Keratinocyte (primary cell): ENCODE measurements around the gene ADSS2. TPM values are rescaled to one million over a fixed set of nuclear protein-coding genes. Genes with fewer than 3 reads are reported as not detected.

Experiments
- DNase-seq: peaks from one replicate; pipeline ENCODE4 v3.0.0-alpha.2; 2011; ENCODE audit warnings: low read depth, missing footprints, low spot score
- FAIRE-seq: peaks from 2 replicates; lab custom pipeline; 2011; peaks lifted over from hg19 to GRCh38; lab: Jason Lieb, UNC
- H2AFZ ChIP-seq: 2 replicates; pipeline ENCODE4 v1.6.0; 2012; ENCODE audit warnings: low read length, control low read depth, inconsistent platforms; ENCODE audit not compliant: control insufficient read depth
- H3K27ac ChIP-seq: 2 replicates; pipeline ENCODE4 v1.5.1; 2011; ENCODE audit warnings: low read length; ENCODE audit not compliant: control insufficient read depth, insufficient read depth
- H3K27me3 ChIP-seq: 3 replicates; pipeline ENCODE4 v1.6.0; 2011; ENCODE audit warnings: low read length; ENCODE audit not compliant: control insufficient read depth, insufficient read depth; ENCODE audit errors: extremely low read depth
- H3K36me3 ChIP-seq, 2 experiments: 2 replicates in 1 of 2; 3 replicates in 1 of 2; pipeline ENCODE4 v1.5.1; 2011; ENCODE audit warnings: low read length in 2 of 2, mild to moderate bottlenecking in 1 of 2; ENCODE audit not compliant: control insufficient read depth in 2 of 2, insufficient read depth in 2 of 2; ENCODE audit errors: extremely low read depth in 1 of 2
- H3K4me1 ChIP-seq: 3 replicates; pipeline ENCODE4 v1.5.1; 2011; ENCODE audit warnings: low read length; ENCODE audit not compliant: control insufficient read depth, insufficient read depth; ENCODE audit errors: extremely low read depth
- H3K4me2 ChIP-seq: 3 replicates; pipeline ENCODE4 v1.6.0; 2011; ENCODE audit warnings: low read depth, low read length; ENCODE audit not compliant: control insufficient read depth, insufficient read depth; ENCODE audit errors: extremely low read depth
- H3K4me3 ChIP-seq, 3 experiments: fragments of 200-600 bp in 1 of 3; sonication (generic) in 1 of 3; 2 replicates in 2 of 3; 3 replicates in 1 of 3; pipeline ENCODE4 v1.5.1; 2011 to 2016; ENCODE audit warnings: low read length in 3 of 3, mild to moderate bottlenecking in 3 of 3, control low read depth in 2 of 3, inconsistent platforms in 1 of 3, low read depth in 1 of 3, mixed read lengths in 1 of 3, mixed run types in 1 of 3, moderate library complexity in 1 of 3; ENCODE audit not compliant: control insufficient read depth in 2 of 3, insufficient read depth in 2 of 3; ENCODE audit errors: extremely low read depth in 1 of 3
- H3K79me2 ChIP-seq: 2 replicates; pipeline ENCODE4 v1.6.0; 2012; ENCODE audit warnings: low read length; ENCODE audit not compliant: control insufficient read depth, insufficient read depth
- H3K9ac ChIP-seq: 3 replicates; pipeline ENCODE4 v1.6.0; 2011; ENCODE audit warnings: low read length; ENCODE audit not compliant: control insufficient read depth, insufficient read depth; ENCODE audit errors: extremely low read depth
- H3K9me1 ChIP-seq: 3 replicates; pipeline ENCODE4 v1.6.0; 2011; ENCODE audit warnings: low read length; ENCODE audit not compliant: control insufficient read depth, insufficient read depth; ENCODE audit errors: extremely low read depth
- H3K9me3 ChIP-seq: 2 replicates; pipeline ENCODE4 v1.5.1; 2012; ENCODE audit warnings: low read depth, low read length; ENCODE audit not compliant: control insufficient read depth
- H4K20me1 ChIP-seq: 3 replicates; pipeline ENCODE4 v1.6.0; 2011; ENCODE audit warnings: low read length; ENCODE audit not compliant: control insufficient read depth, insufficient read depth; ENCODE audit errors: extremely low read depth
- EZH2 ChIP-seq: IDR thresholded peaks from one replicate; pipeline ENCODE4 v1.6.1; 2012; ENCODE audit warnings: inconsistent platforms, mild to moderate bottlenecking, low read length, moderate library complexity
- dilution Hi-C: fragments of 300-500 bp; cut with MboI; formaldehyde crosslinking; loops from one replicate; pipeline ENCODE4 v1.7.0; 2020; ENCODE audit warnings: low sequenced_read_pairs; ENCODE audit not compliant: extremely low pct_ligation_motif_present
- polyA plus RNA-seq, 5 experiments: library from polyadenylated mRNA; depleted of rRNA in 3 of 5; stranded (reverse) in 3 of 5; stranded (forward) in 1 of 5; unstranded in 1 of 5; fragments of >200 nt; gene quantifications; 1 replicate in 1 of 5; 2 replicates in 3 of 5; 3 replicates in 1 of 5; pipeline versions ENCODE4 v1.2.1 to v1.2.3, GENCODE V29; 2011 to 2012; ENCODE audit warnings: missing spikeins in 2 of 5, low read depth in 1 of 5, low replicate concordance in 1 of 5
- TF ChIP-seq, protein P1 (sequence below), 3 experiments: IDR thresholded peaks in 1 of 3; conservative IDR thresholded peaks in 1 of 3; optimal IDR thresholded peaks in 1 of 3; 2 replicates in 2 of 3; 3 replicates in 1 of 3; pipeline versions ENCODE3 to v1.5.1; 2011; ENCODE audit warnings: low read length in 3 of 3, mild to moderate bottlenecking in 3 of 3, moderate library complexity in 2 of 3, control low read depth in 1 of 3, inconsistent platforms in 1 of 3; ENCODE audit not compliant: insufficient read depth in 2 of 3; ENCODE audit errors: extremely low read depth in 1 of 3

The ADSS2 gene
- polyA plus RNA-seq, 1 donor (not counting 4 experiments of a cell fraction or from before 2014, with no cell fraction given) = 53.5 TPM

DNA sequence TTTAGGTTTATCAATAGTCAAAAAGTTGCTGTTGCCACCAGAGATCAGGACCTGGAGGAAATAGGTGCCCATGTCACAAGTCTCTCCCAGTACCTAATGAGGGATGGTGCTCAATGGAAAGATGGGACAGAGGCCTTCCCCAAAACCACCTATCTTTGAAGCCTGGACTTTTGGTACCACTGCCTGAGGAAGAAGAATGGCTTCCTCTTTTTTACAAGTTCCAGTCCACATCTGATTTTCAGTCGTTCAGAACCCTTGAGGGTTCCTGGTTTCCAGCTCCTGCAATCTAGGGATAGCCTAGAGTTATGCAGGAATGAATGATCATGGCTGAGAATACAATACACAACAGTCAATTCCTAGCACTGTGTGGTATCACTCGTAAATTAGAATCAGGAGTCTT lies 15.0 kb upstream of the ADSS2 start:
- no peak for FAIRE-seq
- no peak overlapping the region for H3K4me2 ChIP-seq
- H3K36me3 ChIP-seq = no peaks in the 10 kb centered on the region
- H3K9me3 ChIP-seq = no peaks in the 10 kb centered on the region
- no peaks in the 10 kb centered on the region for H3K27me3 ChIP-seq
- no peaks in the 10 kb centered on the region for H4K20me1 ChIP-seq
- no peaks in the 10 kb centered on the region for H3K4me1 ChIP-seq
- TF ChIP-seq, protein P1, sequence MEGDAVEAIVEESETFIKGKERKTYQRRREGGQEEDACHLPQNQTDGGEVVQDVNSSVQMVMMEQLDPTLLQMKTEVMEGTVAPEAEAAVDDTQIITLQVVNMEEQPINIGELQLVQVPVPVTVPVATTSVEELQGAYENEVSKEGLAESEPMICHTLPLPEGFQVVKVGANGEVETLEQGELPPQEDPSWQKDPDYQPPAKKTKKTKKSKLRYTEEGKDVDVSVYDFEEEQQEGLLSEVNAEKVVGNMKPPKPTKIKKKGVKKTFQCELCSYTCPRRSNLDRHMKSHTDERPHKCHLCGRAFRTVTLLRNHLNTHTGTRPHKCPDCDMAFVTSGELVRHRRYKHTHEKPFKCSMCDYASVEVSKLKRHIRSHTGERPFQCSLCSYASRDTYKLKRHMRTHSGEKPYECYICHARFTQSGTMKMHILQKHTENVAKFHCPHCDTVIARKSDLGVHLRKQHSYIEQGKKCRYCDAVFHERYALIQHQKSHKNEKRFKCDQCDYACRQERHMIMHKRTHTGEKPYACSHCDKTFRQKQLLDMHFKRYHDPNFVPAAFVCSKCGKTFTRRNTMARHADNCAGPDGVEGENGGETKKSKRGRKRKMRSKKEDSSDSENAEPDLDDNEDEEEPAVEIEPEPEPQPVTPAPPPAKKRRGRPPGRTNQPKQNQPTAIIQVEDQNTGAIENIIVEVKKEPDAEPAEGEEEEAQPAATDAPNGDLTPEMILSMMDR (optimal IDR thresholded peaks at IDR 0.05 in 1 of 3, IDR thresholded peaks at IDR 0.05 in 1 of 3, conservative IDR thresholded peaks at IDR 0.05 in 1 of 3; ENCODE audit: extremely low read depth in 1 of 3, insufficient read depth in 2 of 3, low read length in 3 of 3) = no peak
- no peak for TF ChIP-seq EZH2
- dilution Hi-C loops = no loop called here
- H2AFZ ChIP-seq = no peak overlapping the region
- no peaks in the 10 kb centered on the region for H3K9me1 ChIP-seq
- DNase-seq = no peak
- H3K9ac ChIP-seq = no peak overlapping the region
- H3K27ac ChIP-seq = no peak overlapping the region
- no peaks in the 10 kb centered on the region for H3K79me2 ChIP-seq
- no peak overlapping the region for H3K4me3 ChIP-seq

DNA sequence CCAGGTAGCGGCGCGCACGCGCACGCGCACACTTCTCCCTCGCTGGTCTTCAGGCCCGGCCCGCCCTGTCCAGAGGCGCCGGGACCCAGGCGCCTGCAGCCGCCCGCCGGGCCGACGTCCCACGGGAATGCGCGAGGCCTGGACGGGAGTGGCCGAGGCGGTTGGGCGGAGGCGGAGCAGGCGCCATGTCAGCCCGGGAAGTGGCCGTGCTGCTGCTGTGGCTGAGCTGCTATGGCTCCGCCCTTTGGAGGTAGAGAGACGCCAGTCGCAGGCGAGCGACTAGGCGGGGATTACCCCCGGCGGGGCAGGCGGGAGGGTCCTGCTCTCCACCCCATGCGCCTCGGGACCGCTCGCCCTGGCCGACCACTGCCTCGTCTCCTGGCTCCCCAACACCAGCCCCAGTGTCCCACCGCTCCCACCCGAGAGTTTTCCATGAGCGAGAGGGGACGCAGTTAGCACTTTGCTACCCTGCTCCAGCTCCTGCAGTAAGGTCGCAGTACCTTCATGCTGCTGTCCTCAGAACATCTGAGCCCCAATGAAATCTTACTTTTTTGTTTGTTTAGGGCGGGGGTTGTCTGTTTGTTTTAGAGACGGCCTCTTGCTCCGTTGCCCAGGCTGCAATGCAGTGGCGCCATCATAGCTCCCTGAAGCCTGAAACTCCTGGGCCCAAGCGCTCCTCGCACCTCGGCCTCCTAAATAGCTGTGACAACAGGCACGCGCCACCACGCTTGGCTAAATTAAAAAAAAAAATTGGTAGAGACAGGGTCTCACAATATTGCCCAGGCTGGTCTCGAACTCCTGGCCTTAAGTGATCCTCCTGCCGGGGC lies 9.7 kb upstream of the ADSS2 start, which contains the start of gene CATSPERE:
TSS of gene CATSPERE (plus strand) at position 29 of the 827 bp plus-strand sequence. CDS start at position 186, 157 bp downstream.
- FAIRE-seq = no peak

More for the DNA sequence above, 9.7 kb upstream of the ADSS2 start, which contains the start of gene CATSPERE:
- peak; percentile 19 for DNase-seq
- Histone ChIP-seq H3K79me2 (no peaks in the 10 kb centered on the region), H3K9ac (peak within 1 kb of the TSS; percentile 72), H3K4me3 (peak within 1 kb of the TSS; percentile 44 to 76 (median 67)), H3K9me1 (no peaks in the 10 kb centered on the region), H4K20me1 (no peaks in the 10 kb centered on the region), H2AFZ (peak within 1 kb of the TSS; percentile 99), H3K4me1 (peaks cover 6% of the 10 kb centered on the region), H3K27me3 (no peaks in the 10 kb centered on the region), H3K4me2 (peak within 1 kb of the TSS; percentile 90), H3K9me3 (no peaks in the 10 kb centered on the region), H3K27ac (peak within 1 kb of the TSS; percentile 47), H3K36me3 (no peaks in the 10 kb centered on the region)
- TF ChIP-seq, protein P1 (optimal IDR thresholded peaks at IDR 0.05 in 1 of 3, IDR thresholded peaks at IDR 0.05 in 1 of 3, conservative IDR thresholded peaks at IDR 0.05 in 1 of 3; ENCODE audit: extremely low read depth in 1 of 3, insufficient read depth in 2 of 3, low read length in 3 of 3) = no peak
- no peak for TF ChIP-seq EZH2
- dilution Hi-C loops = no loop called here
